SK-N-SH treated with all-trans-retinoic acid at 6 μM for 48 hours (cell line): ENCODE measurements around the gene IKBKG.

ENCODE experiments used
- BACH2 ChIP-seq: fragments of 250-450 bp; sonication (Bioruptor Pico); IDR thresholded peaks from 2 replicates; pipeline ENCODE4 v1.9.0; 2021; ENCODE audit warnings: mild to moderate bottlenecking, borderline replicate concordance
- ISL1 ChIP-seq: fragments of 250-450 bp; sonication (Bioruptor Pico); IDR thresholded peaks from 2 replicates; pipeline ENCODE4 v2.1.2; 2022; ENCODE audit warnings: mild to moderate bottlenecking, moderate library complexity
- TCF4 ChIP-seq: fragments of 250-450 bp; sonication (Bioruptor Pico); IDR thresholded peaks from 2 replicates; pipeline ENCODE4 v1.8.0; 2021; ENCODE audit warnings: mild to moderate bottlenecking, moderate library complexity, borderline replicate concordance
- ZC3H10 ChIP-seq: fragments of 250-450 bp; sonication (Bioruptor Pico); IDR thresholded peaks from 2 replicates; pipeline ENCODE4 v1.5.1; 2021; ENCODE audit warnings: mild to moderate bottlenecking, moderate library complexity
- ZFP30 ChIP-seq: fragments of 450-650 bp; formaldehyde crosslinking; IDR thresholded peaks from 2 replicates; pipeline ENCODE4 v1.5.0; 2022; ENCODE audit warnings: mild to moderate bottlenecking, moderate library complexity
- TF ChIP-seq, protein P1 (sequence below): fragments of 250-450 bp; sonication (Bioruptor Pico); IDR thresholded peaks from 2 replicates; pipeline ENCODE4 v1.5.1; 2020; ENCODE audit warnings: low read depth, mild to moderate bottlenecking, moderate library complexity
- TF ChIP-seq, protein P2 (sequence below): fragments of 250-450 bp; sonication (Bioruptor Pico); IDR thresholded peaks from 2 replicates; pipeline ENCODE4 v1.8.0; 2020; ENCODE audit warnings: mild to moderate bottlenecking, moderate library complexity, borderline replicate concordance
- TF ChIP-seq, protein P3 (sequence below): fragments of 250-450 bp; sonication (Bioruptor Pico); IDR thresholded peaks from 2 replicates; pipeline ENCODE4 v1.8.0; 2021; ENCODE audit warnings: low read depth, mild to moderate bottlenecking, moderate library complexity, borderline replicate concordance

DNA sequence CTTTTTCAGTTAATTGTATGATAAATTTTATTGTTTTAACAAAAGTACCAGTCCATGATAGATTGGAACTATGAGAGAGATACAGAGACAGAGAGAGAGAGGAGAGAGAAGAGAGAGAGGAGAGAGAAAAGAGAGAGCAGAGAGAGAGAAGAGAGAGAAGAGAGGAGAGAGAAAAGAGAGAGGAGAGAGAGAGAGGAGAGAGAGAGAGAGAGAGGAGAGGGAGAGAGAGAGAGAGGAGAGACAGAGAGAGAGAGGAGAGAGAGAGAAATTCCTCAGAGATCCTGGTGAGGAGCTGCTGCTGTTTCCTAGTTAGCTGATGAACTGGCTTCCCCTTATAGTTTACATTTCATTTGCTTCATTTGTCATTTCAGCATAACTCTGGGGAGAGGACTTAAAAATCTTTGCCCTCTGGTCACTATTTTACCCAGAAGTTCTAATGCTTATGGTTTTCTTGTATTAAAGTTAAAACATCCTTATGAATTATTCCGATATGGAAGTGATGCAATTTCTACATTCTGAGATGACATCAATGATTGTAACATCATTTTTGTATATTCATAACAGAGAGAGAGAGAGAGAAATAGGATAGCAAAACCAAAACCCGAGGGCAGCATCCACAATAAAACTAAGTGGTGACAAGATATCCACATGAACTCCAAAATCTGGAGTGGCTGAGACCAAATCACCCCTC is 48.3 kb downstream of the IKBKG start:
- TF ChIP-seq, protein P1, sequence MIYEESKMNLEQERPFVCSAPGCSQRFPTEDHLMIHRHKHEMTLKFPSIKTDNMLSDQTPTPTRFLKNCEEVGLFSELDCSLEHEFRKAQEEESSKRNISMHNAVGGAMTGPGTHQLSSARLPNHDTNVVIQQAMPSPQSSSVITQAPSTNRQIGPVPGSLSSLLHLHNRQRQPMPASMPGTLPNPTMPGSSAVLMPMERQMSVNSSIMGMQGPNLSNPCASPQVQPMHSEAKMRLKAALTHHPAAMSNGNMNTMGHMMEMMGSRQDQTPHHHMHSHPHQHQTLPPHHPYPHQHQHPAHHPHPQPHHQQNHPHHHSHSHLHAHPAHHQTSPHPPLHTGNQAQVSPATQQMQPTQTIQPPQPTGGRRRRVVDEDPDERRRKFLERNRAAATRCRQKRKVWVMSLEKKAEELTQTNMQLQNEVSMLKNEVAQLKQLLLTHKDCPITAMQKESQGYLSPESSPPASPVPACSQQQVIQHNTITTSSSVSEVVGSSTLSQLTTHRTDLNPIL (CRISPR knock-in tag), result no peak
- TF ChIP-seq ZFP30 (CRISPR knock-in tag) (no peak), ZC3H10 (CRISPR knock-in tag) (no peak), BACH2 (no peak), ISL1 (CRISPR knock-in tag) (no peak), TCF4 (CRISPR knock-in tag) (no peak)
- TF ChIP-seq, protein P2, sequence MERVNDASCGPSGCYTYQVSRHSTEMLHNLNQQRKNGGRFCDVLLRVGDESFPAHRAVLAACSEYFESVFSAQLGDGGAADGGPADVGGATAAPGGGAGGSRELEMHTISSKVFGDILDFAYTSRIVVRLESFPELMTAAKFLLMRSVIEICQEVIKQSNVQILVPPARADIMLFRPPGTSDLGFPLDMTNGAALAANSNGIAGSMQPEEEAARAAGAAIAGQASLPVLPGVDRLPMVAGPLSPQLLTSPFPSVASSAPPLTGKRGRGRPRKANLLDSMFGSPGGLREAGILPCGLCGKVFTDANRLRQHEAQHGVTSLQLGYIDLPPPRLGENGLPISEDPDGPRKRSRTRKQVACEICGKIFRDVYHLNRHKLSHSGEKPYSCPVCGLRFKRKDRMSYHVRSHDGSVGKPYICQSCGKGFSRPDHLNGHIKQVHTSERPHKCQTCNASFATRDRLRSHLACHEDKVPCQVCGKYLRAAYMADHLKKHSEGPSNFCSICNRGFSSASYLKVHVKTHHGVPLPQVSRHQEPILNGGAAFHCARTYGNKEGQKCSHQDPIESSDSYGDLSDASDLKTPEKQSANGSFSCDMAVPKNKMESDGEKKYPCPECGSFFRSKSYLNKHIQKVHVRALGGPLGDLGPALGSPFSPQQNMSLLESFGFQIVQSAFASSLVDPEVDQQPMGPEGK (CRISPR knock-in tag), result no peak
- TF ChIP-seq, protein P3, sequence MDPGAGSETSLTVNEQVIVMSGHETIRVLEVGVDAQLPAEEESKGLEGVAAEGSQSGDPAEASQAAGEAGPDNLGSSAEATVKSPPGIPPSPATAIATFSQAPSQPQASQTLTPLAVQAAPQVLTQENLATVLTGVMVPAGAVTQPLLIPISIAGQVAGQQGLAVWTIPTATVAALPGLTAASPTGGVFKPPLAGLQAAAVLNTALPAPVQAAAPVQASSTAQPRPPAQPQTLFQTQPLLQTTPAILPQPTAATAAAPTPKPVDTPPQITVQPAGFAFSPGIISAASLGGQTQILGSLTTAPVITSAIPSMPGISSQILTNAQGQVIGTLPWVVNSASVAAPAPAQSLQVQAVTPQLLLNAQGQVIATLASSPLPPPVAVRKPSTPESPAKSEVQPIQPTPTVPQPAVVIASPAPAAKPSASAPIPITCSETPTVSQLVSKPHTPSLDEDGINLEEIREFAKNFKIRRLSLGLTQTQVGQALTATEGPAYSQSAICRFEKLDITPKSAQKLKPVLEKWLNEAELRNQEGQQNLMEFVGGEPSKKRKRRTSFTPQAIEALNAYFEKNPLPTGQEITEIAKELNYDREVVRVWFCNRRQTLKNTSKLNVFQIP (CRISPR knock-in tag), result no peak
